ENCODE results near the gene RBKS.
"Not testable (repeated sequence)": the region's sequence is repeated elsewhere in the genome, so short reads cannot be mapped to it uniquely, and the experiment has no call there.

Gene RBKS

DNA sequence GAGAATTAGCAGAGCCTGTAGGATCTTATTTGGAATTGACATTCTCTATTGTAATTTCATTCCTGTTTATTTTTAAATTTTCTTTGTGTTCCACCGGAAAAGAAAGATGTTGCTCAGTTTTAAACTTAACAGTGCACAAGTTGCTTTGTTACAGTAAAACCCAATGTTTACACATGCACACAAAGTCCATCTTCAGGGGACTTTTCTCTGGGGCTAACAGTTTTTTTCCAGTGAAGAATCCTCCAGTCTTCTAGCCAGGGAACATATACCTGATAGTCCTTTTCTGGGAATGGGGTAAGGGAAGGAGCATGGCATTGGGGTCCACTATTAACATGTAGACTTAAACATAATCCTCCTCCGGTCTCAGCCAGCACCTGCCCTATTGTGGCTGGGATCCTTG lies 143.9 kb downstream of the RBKS start:
- Histone ChIP-seq H3K36me3 (ENCODE audit: control insufficient read depth in 2 of 2, insufficient read depth in 1 of 2, low read length in 2 of 2) (no peaks in the 10 kb centered on the region), H3K27ac (ENCODE audit: extremely low read depth, low read depth, low read length) (no peak overlapping the region), H3K9me3 (ENCODE audit: control insufficient read depth, insufficient read depth, low read depth, low read length) (no peaks in the 10 kb centered on the region), H3K4me1 (ENCODE audit: control insufficient read depth, insufficient read depth, low read length) (no peaks in the 10 kb centered on the region), H3K4me3 (ENCODE audit: low read depth, low read length) (no peak overlapping the region)
- ChIA-PET POLR2A (no interaction called here), CTCF (no interaction called here)
- no peak for TF ChIP-seq ZBTB20 (tag by site-specific recombination; IDR thresholded peaks at IDR 0.05)
- no peak for TF ChIP-seq ZNF670 (tag by site-specific recombination; IDR thresholded peaks at IDR 0.05; ENCODE audit: low read depth)
- TF ChIP-seq GFI1B (tag by site-specific recombination; IDR thresholded peaks at IDR 0.05), result no peak
- TF ChIP-seq, protein P1, sequence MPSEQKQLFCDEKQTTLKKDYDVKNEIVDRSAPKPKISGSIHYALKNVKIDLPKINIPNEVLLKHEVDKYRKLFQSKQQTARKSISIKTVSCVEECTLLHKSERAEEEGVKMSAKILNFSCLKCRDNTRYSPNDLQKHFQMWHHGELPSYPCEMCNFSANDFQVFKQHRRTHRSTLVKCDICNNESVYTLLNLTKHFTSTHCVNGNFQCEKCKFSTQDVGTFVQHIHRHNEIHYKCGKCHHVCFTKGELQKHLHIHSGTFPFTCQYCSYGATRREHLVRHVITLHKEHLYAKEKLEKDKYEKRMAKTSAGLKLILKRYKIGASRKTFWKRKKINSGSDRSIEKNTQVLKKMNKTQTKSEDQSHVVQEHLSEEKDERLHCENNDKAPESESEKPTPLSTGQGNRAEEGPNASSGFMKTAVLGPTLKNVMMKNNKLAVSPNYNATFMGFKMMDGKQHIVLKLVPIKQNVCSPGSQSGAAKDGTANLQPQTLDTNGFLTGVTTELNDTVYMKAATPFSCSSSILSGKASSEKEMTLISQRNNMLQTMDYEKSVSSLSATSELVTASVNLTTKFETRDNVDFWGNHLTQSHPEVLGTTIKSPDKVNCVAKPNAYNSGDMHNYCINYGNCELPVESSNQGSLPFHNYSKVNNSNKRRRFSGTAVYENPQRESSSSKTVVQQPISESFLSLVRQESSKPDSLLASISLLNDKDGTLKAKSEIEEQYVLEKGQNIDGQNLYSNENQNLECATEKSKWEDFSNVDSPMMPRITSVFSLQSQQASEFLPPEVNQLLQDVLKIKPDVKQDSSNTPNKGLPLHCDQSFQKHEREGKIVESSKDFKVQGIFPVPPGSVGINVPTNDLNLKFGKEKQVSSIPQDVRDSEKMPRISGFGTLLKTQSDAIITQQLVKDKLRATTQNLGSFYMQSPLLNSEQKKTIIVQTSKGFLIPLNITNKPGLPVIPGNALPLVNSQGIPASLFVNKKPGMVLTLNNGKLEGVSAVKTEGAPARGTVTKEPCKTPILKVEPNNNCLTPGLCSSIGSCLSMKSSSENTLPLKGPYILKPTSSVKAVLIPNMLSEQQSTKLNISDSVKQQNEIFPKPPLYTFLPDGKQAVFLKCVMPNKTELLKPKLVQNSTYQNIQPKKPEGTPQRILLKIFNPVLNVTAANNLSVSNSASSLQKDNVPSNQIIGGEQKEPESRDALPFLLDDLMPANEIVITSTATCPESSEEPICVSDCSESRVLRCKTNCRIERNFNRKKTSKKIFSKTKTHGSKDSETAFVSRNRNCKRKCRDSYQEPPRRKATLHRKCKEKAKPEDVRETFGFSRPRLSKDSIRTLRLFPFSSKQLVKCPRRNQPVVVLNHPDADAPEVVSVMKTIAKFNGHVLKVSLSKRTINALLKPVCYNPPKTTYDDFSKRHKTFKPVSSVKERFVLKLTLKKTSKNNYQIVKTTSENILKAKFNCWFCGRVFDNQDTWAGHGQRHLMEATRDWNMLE (tag by site-specific recombination; conservative IDR thresholded peaks at IDR 0.05; ENCODE audit: low read depth), result no peak
- TF ChIP-seq, protein P2, sequence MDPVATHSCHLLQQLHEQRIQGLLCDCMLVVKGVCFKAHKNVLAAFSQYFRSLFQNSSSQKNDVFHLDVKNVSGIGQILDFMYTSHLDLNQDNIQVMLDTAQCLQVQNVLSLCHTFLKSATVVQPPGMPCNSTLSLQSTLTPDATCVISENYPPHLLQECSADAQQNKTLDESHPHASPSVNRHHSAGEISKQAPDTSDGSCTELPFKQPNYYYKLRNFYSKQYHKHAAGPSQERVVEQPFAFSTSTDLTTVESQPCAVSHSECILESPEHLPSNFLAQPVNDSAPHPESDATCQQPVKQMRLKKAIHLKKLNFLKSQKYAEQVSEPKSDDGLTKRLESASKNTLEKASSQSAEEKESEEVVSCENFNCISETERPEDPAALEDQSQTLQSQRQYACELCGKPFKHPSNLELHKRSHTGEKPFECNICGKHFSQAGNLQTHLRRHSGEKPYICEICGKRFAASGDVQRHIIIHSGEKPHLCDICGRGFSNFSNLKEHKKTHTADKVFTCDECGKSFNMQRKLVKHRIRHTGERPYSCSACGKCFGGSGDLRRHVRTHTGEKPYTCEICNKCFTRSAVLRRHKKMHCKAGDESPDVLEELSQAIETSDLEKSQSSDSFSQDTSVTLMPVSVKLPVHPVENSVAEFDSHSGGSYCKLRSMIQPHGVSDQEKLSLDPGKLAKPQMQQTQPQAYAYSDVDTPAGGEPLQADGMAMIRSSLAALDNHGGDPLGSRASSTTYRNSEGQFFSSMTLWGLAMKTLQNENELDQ (tag by site-specific recombination; IDR thresholded peaks at IDR 0.05; ENCODE audit: low read depth), result no peak
- no peak for TF ChIP-seq ZNF416 (tag by site-specific recombination; IDR thresholded peaks at IDR 0.05)
- TF ChIP-seq ZNF426 (tag by site-specific recombination; IDR thresholded peaks at IDR 0.05), result no peak
- no peak for TF ChIP-seq ZSCAN30 (tag by site-specific recombination; IDR thresholded peaks at IDR 0.05)
- TF ChIP-seq ZSCAN16 (tag by site-specific recombination; IDR thresholded peaks at IDR 0.05), result no peak
- TF ChIP-seq OSR2 (tag by site-specific recombination; IDR thresholded peaks at IDR 0.05), result no peak
- no peak for TF ChIP-seq ZFP41 (tag by site-specific recombination; IDR thresholded peaks at IDR 0.05; ENCODE audit: borderline replicate concordance)
- no peak for TF ChIP-seq ZNF239 (tag by site-specific recombination; IDR thresholded peaks at IDR 0.05)
- TF ChIP-seq ZNF621 (tag by site-specific recombination; IDR thresholded peaks at IDR 0.05), result no peak
- no peak for TF ChIP-seq EGR2 (tag by site-specific recombination; IDR thresholded peaks at IDR 0.05; ENCODE audit: low read depth)
- no peak for TF ChIP-seq ZNF660 (tag by site-specific recombination; IDR thresholded peaks at IDR 0.05)
- no peak for TF ChIP-seq GLI4 (tag by site-specific recombination; IDR thresholded peaks at IDR 0.05)
- TF ChIP-seq ZNF837 (tag by site-specific recombination; IDR thresholded peaks at IDR 0.05), result no peak
- no peak for TF ChIP-seq ZNF324 (tag by site-specific recombination; IDR thresholded peaks at IDR 0.05)
- no peak for TF ChIP-seq ZNF10 (tag by site-specific recombination; IDR thresholded peaks at IDR 0.05)

DNA sequence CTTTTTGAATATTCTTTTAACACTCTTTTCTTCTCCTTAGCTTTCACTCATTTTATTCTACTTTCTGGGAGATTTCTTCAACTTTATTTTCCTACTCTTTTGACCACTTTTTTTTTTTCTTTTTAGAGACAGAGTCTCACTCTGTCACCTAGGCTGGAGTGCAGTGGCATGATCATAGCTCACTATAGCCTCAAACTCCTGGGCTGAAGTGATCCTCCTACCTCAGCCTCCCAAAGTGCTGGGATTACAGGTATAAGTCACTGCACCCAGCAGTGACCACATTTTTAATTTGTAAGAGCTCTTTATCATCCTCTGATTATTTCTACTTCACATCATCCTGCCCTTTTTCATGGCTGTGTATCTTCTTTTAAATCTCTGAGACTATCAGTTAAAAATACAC lies 144.7 kb downstream of the RBKS start:
- H3K4me3 ChIP-seq (ENCODE audit: low read depth, low read length); H3K9me3 ChIP-seq (ENCODE audit: control insufficient read depth, insufficient read depth, low read depth, low read length); H3K4me1 ChIP-seq (ENCODE audit: control insufficient read depth, insufficient read depth, low read length); H3K27ac ChIP-seq (ENCODE audit: extremely low read depth, low read depth, low read length); H3K36me3 ChIP-seq (ENCODE audit: control insufficient read depth in 2 of 2, insufficient read depth in 1 of 2, low read length in 2 of 2): not testable (repeated sequence)
- CTCF ChIA-PET, result interaction anchor here (0.9 to 1.9 kb wide), 2 partner anchors 9 to 22 kb away, joined by 4 to 6 read pairs; no protein-coding TSS in a partner anchor
- POLR2A ChIA-PET, result interaction anchor here (0.7 kb wide), 1 partner anchor 593 kb away, joined by 3 read pairs; no protein-coding TSS in a partner anchor

Data from HEK293 (cell line).